Effector memory CD4-positive, alpha-beta T cell (primary cell): ENCODE results near the gene RALGAPA2.

Experiments used
- DNase-seq, 3 donors: peaks; one replicate each; pipeline ENCODE4 v3.0.0-alpha.2; 2020
- H3K27ac ChIP-seq: 2 replicates; pipeline ENCODE4 v1.7.0; 2013; ENCODE audit warnings: mild to moderate bottlenecking, low read length, moderate library complexity; ENCODE audit not compliant: insufficient read depth, poor library complexity, severe bottlenecking
- H3K27me3 ChIP-seq: replicated peaks from 2 replicates; pipeline ENCODE4 v1.7.0; 2013; ENCODE audit warnings: mild to moderate bottlenecking, low read length; ENCODE audit not compliant: insufficient read depth, control insufficient read depth, poor library complexity, severe bottlenecking
- H3K36me3 ChIP-seq: 2 replicates; pipeline ENCODE4 v1.7.0; 2013; ENCODE audit warnings: mild to moderate bottlenecking, low read length, moderate library complexity; ENCODE audit not compliant: control insufficient read depth, insufficient read depth
- H3K4me1 ChIP-seq: 2 replicates; pipeline ENCODE4 v1.7.0; 2013; ENCODE audit warnings: low read length, mild to moderate bottlenecking; ENCODE audit not compliant: control insufficient read depth, insufficient read depth, poor library complexity, severe bottlenecking
- H3K4me3 ChIP-seq: 2 replicates; pipeline ENCODE4 v1.7.0; 2013; ENCODE audit warnings: low read length, low read depth, mild to moderate bottlenecking; ENCODE audit not compliant: insufficient read depth, poor library complexity, severe bottlenecking
- H3K9me3 ChIP-seq: 2 replicates; pipeline ENCODE4 v1.7.0; 2013; ENCODE audit warnings: mild to moderate bottlenecking, low read length, moderate library complexity; ENCODE audit not compliant: control insufficient read depth

Gene RALGAPA2

DNA sequence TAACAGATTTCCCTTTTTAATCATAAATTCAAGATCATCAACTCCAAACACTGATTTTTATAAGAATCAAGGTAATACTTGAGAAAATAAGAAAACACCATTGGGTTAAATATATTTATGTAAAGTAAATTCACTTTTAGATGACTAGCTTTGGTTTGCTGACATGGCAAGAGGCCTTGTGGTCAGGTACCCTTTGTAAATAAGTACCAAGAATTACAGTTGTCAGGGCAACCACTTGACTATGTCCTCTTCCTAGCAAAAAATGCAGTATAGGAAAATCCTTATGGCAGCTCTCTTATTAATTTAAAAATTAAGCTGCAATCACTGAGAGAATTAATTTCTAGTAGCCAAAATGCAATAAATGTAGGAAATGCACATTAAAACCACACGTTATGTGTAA is 190.7 kb downstream of the RALGAPA2 start:
- DNase-seq, result no peak
- Histone ChIP-seq H3K4me1 (no peaks in the 10 kb centered on the region), H3K36me3 (peaks cover 18% of the 10 kb centered on the region), H3K27me3 (no peaks in the 10 kb centered on the region), H3K4me3 (no peak overlapping the region), H3K9me3 (no peaks in the 10 kb centered on the region), H3K27ac (no peak overlapping the region)

DNA sequence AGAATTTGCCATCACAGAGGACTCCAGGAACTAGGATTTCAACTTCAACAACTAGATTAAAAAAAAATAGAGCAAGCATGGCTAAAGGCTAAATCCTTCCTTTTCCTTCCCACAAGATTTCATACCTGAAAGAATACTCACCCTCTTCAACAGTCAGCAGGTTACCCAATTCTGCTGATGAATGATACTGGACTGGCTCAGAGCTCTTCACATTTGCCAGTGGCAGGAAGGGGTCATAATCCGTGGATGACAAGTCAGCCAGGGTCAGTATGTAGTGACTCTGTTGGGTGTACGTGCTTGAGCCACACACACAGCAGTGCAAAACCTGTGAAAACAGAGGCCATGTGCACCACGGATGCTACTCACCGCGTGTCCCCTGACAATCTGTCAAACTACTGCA is 191.7 kb downstream of the RALGAPA2 start:
- Histone ChIP-seq H3K4me3 (no peak overlapping the region), H3K4me1 (no peaks in the 10 kb centered on the region), H3K27me3 (no peaks in the 10 kb centered on the region), H3K27ac (no peak overlapping the region), H3K36me3 (peaks cover 18% of the 10 kb centered on the region), H3K9me3 (no peaks in the 10 kb centered on the region)
- no peak for DNase-seq

DNA sequence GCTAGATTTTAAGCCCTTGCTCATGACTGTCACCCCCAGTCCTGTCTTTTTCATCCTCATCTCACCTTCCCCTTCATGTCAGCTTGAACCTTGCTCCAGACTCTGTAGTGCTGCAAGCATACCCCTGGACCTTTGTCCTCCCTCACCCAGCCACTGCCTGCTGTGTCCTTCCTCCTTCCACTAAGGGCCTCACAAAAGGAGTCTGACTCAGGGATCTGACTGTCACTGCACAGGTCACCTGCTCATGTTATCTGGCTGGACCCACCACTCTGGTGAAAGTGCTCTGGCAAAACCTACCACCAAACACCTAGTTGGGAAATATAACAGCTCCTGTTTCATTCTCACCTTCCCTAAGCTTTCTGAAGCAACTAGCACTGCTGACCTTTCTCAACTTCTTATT is 193.2 kb downstream of the RALGAPA2 start:
- DNase-seq, result no peak
- Histone ChIP-seq H3K27ac (no peak overlapping the region), H3K4me3 (no peak overlapping the region), H3K9me3 (no peaks in the 10 kb centered on the region), H3K36me3 (peaks cover 31% of the 10 kb centered on the region), H3K4me1 (no peaks in the 10 kb centered on the region), H3K27me3 (no peaks in the 10 kb centered on the region)

DNA sequence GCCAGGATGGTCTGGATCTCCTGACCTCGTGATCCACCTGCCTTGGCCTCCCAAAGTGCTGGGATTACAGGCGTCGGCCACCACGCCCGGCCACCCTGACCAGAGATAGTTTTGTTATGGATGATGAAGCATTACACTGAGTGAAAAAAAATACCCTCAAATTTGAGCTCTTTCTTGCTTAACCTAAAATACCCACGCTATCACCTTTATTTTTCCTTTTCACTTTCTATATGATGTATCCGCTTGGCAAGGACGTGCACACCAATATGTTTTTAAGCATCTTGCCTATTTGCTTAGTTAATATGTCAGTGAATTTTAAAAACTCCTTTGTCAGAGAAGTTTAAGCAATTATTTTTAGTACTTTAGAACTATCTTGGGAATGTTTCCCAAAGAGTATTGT is 194.2 kb downstream of the RALGAPA2 start:
- H3K36me3 ChIP-seq, result peaks cover 38% of the 10 kb centered on the region
- H3K4me3 ChIP-seq, result no peak overlapping the region

DNA sequence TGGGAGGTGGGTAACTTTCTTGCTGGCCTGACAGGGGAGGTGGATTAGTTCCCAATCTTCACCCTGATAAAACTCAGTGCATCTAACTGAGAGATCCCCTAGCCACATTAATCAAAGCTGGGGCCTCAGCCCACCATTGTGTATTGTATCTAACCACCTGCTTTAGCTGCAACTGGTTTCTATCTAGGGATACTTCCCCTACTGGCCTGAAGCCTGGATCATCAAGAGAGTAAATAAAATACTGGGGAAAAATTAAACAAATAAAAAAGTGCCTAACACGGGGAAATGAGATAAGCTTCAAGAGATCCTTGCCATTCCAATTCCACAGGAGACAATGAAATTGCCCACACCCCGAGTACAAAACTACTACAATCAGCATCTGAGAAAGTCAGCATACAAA is 195.1 kb downstream of the RALGAPA2 start:
- peaks cover 45% of the 10 kb centered on the region for H3K36me3 ChIP-seq

More for the DNA sequence above, 194.2 kb downstream of the RALGAPA2 start:
- Histone ChIP-seq H3K4me1 (no peaks in the 10 kb centered on the region), H3K9me3 (no peaks in the 10 kb centered on the region), H3K27ac (no peak overlapping the region), H3K27me3 (no peaks in the 10 kb centered on the region)
- no peak for DNase-seq

DNA sequence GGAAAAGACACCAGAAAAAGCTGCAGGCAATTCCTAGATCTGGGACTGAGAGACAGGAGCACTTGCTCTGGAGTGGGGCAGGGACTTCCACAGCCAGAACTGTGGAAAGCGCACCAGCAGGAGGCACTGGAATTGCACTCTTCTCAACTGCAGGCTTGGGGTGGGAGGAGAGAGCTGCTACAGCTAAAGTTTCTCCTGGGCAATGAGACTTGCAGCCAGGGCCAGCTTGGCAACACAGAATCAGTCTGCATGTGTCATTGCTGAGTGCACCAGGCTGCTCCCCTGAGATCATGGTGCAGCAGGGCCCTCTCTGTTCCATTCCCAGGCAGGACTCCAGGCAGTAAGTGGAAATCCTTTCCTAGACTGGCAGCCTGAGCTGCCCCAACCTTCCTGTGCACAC is 198.7 kb downstream of the RALGAPA2 start:
- Histone ChIP-seq H3K9me3 (no peaks in the 10 kb centered on the region), H3K4me1 (no peaks in the 10 kb centered on the region), H3K4me3 (no peak overlapping the region), H3K27ac (no peak overlapping the region), H3K27me3 (no peaks in the 10 kb centered on the region), H3K36me3 (peaks cover 48% of the 10 kb centered on the region)
- no peak for DNase-seq

More for the DNA sequence above, 195.1 kb downstream of the RALGAPA2 start:
- H3K27ac ChIP-seq, result no peak overlapping the region
- H3K4me1 ChIP-seq, result no peaks in the 10 kb centered on the region
- no peak for DNase-seq
- H3K27me3 ChIP-seq, result no peaks in the 10 kb centered on the region
- H3K9me3 ChIP-seq, result no peaks in the 10 kb centered on the region
- H3K4me3 ChIP-seq, result no peak overlapping the region

DNA sequence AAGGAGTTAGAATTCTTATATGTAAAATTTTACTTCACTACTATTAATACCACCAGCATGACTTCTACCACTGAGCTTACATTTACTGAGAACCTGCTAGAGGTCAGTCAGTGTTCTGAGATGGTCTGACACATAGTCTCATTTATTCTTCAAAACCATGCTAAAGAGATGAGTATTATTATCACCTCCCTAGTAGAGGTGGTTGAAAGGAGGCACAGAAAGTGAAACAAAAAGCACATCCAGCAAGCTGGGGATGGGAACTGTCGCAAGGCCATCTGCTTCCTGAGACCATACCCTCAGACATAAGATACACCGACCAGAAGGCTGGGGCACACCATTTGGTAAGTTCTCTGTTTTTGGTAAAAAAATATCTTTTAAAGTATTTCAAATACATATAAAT is 206.9 kb downstream of the RALGAPA2 start:
- no peaks in the 10 kb centered on the region for H3K9me3 ChIP-seq
- no peaks in the 10 kb centered on the region for H3K4me1 ChIP-seq
- peaks cover 39% of the 10 kb centered on the region for H3K36me3 ChIP-seq
- H3K27ac ChIP-seq, result no peak overlapping the region
- DNase-seq, result no peak
- H3K27me3 ChIP-seq, result no peaks in the 10 kb centered on the region
- H3K4me3 ChIP-seq, result no peak overlapping the region

DNA sequence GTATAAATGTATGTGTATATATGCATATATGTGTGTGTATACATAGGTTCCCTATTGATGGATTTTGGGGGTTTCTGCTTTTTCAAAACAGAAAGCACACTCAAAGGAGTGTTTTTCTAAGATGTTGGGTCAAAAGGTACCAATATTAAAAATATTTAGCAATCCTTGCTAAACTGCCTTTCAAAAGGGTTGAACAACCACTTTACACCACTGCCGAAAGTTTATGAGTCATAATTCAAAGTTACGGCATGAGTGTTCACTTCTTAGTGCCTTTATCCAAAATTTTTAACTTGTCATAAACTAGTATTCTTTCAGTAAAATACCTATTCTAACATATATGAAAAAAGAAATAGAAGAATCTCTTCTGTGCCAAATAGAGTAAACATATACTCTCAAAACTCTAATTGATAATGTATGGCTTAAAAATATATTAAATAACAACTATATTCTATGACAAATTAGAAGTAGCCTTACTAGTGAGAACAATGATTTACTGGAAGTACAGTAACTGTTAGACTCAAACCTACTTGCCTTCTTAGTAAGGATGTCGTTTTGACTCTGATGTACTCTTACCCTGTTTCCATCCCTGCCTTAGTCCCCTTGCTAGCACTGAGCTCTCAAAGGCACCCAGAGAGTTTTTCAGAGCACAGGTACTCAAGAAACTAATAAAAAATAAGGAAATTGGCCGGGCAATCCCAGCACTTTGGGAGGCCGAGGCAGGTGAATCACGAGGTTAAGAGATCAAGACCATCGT is 208.5 kb downstream of the RALGAPA2 start:
- DNase-seq, result no peak
- H3K9me3 ChIP-seq, result no peaks in the 10 kb centered on the region
- peaks cover 36% of the 10 kb centered on the region for H3K36me3 ChIP-seq
- no peak overlapping the region for H3K27ac ChIP-seq
- H3K27me3 ChIP-seq, result no peaks in the 10 kb centered on the region
- H3K4me1 ChIP-seq, result no peaks in the 10 kb centered on the region
- no peak overlapping the region for H3K4me3 ChIP-seq

DNA sequence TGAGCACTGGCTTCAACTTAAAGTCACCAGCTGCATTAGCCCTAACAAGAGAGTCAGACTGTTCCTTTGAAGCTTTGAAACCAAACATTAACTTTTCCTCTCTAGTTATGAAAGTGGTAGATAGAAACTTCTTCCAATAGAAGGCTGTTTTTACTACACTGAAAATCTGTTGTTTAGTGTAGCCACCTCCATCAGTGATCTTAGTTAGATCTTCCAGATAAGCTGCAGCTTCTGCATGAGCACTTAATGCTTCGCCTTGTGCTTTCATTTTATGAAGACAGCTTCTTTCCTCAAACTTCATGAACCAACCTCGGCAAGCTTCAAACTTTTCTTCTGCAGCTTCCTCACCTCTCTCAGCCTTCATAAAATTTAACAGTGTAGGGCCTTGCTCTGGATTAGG is 211.3 kb downstream of the RALGAPA2 start:
- DNase-seq, result no peak
- peaks cover 31% of the 10 kb centered on the region for H3K36me3 ChIP-seq
- no peaks in the 10 kb centered on the region for H3K9me3 ChIP-seq
- H3K4me3 ChIP-seq, result no peak overlapping the region
- no peaks in the 10 kb centered on the region for H3K27me3 ChIP-seq
- H3K27ac ChIP-seq, result no peak overlapping the region
- no peaks in the 10 kb centered on the region for H3K4me1 ChIP-seq

DNA sequence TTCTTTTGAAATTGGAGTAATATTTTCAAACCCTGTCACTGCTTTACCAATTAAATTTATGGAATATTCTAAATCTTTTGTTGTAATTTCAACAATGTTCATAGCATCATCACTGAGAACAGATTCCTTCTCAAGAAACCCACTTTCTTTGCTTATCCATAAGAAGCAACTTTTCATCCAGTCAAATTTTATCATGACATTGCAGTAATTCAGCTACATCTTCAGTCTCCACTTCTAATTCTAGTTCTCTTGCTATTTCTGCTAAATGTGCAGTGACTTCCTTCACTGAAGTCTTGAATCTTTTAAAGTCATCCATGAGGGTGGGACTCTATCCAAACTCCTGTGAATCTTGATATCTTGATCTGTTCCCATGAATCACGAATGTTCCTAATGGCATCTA is 212.1 kb downstream of the RALGAPA2 start:
- no peak overlapping the region for H3K27ac ChIP-seq
- peaks cover 31% of the 10 kb centered on the region for H3K36me3 ChIP-seq

More for the DNA sequence above, 212.1 kb downstream of the RALGAPA2 start:
- H3K9me3 ChIP-seq, result no peaks in the 10 kb centered on the region
- DNase-seq, result no peak
- no peaks in the 10 kb centered on the region for H3K4me1 ChIP-seq
- H3K4me3 ChIP-seq, result no peak overlapping the region
- no peaks in the 10 kb centered on the region for H3K27me3 ChIP-seq
